Psoas muscle (tissue), 8 donors: ENCODE measurements around the gene PIP5K1B. TPM values are rescaled to one million over a fixed set of nuclear protein-coding genes. Genes with fewer than 3 reads are reported as not detected.

Experiments
- ATAC-seq, 4 donors: fragments of 200-7000 bp; cut with Tn5 transposase; one replicate each; pipeline ENCODE4 v1.9.1; 2020; ENCODE audit warnings: moderate library complexity in 3 of 4, mild to moderate bottlenecking in 2 of 4
- DNase-seq, 2 donors: peaks; one replicate each; pipeline ENCODE4 v3.0.0-alpha.2; 2020
- H3K27ac ChIP-seq: fragments of 200-600 bp; one replicate; pipeline ENCODE4 v1.8.0; 2022
- H3K27me3 ChIP-seq, 3 donors: fragments of 200-600 bp in 1 of 3; one replicate each; pipeline versions ENCODE4 v1.6.1 to v1.8.0; 2013 to 2022; ENCODE audit warnings: low read length in 2 of 3, mild to moderate bottlenecking in 2 of 3, moderate library complexity in 1 of 3; ENCODE audit not compliant: insufficient read depth in 3 of 3
- H3K36me3 ChIP-seq, 2 donors: fragments of 200-600 bp in 1 of 2; one replicate each; pipeline versions ENCODE4 v1.6.1 to v1.8.0; 2013 to 2022; ENCODE audit warnings: low read depth in 1 of 2, mild to moderate bottlenecking in 1 of 2, moderate library complexity in 1 of 2; ENCODE audit not compliant: insufficient read depth in 1 of 2
- H3K4me1 ChIP-seq: fragments of 200-600 bp; one replicate; pipeline ENCODE4 v1.8.0; 2022
- H3K4me3 ChIP-seq: fragments of 200-600 bp; one replicate; pipeline ENCODE4 v1.8.0; 2022; ENCODE audit warnings: mild to moderate bottlenecking
- H3K9me3 ChIP-seq: fragments of 200-600 bp; one replicate; pipeline ENCODE4 v1.8.0; 2022
- WGBS, 3 donors: extraction: QIAGEN DNeasy Blood & Tissue Kit; methylation state at CpG; one replicate each; pipeline versions ENCODE4 v1.1.6 to v1.1.7; 2013; 5-methylcytosine and 5-hydroxymethylcytosine counted together
- intact Hi-C, 2 donors: fragments of 100-400 bp; cut with DNase I; formaldehyde crosslinking; loops; one replicate each; pipeline versions ENCODE4 v1.11.0 to v1.14.2; 2022
- polyA plus RNA-seq, 3 donors: library from polyadenylated mRNA; stranded (reverse); fragments of 200-250 nt; gene quantifications; one replicate each; pipeline ENCODE4 v1.2.3, GENCODE V29; 2013
- total RNA-seq, 4 donors: library from RNA; stranded (reverse); fragmentation: NEBNext Ultra II Directional in 2 of 4; extraction: Animal tissue kit (Norgen Biotek cat#: 25700) in 2 of 4; gene quantifications; one replicate each; pipeline versions ENCODE4 v1.2.1 to v1.2.4, GENCODE V29; 2021 to 2023
- TF ChIP-seq, protein P1 (sequence below): fragments of 200-600 bp; IDR thresholded peaks from one replicate; pipeline ENCODE4 v1.8.0; 2022; ENCODE audit warnings: antibody characterized with exemption
- donor health status: healthy with polysubstance abuse.
- donor health status: DM: no; HTN: no; CAD: no; lungs with moderate emphysema.
- donor health status: Bipolar disorder and iron deficiency.
- donor health status: healthy.
- donor health status: DM: yes; HTN: yes; CAD: no.
- donor health status: DM: no; HTN: no; CAD: no.
- donor health status: DM: no; HTN: no; CAD: no.
- donor health status: DM: yes; HTN: yes; CAD: no.

Gene PIP5K1B
- total and polyA plus RNA-seq, 7 donors = 0.48 to 2.5 (median 1.7) TPM

GRCh38 chr9:69036799-69037198 lies 331.8 kb downstream of the PIP5K1B start:
- Histone ChIP-seq H3K9me3 (no peaks in the 10 kb centered on the region), H3K4me1 (no peaks in the 10 kb centered on the region), H3K4me3 (peak overlapping the region; percentile 92), H3K27me3 (no peaks in the 10 kb centered on the region), H3K36me3 (no peaks in the 10 kb centered on the region), H3K27ac (peak overlapping the region; percentile 92)
- ATAC-seq (no peak), DNase-seq (no peak)
- 53 to 67% (median 59%) methylated on average over 10 of the region's 10 CpGs for WGBS, 3 donors
- intact Hi-C loops = loop anchor here in 1 of 2 donors (5.0 kb wide), 1 partner anchor 156 kb away; no protein-coding TSS in a partner anchor
- TF ChIP-seq, protein P1, sequence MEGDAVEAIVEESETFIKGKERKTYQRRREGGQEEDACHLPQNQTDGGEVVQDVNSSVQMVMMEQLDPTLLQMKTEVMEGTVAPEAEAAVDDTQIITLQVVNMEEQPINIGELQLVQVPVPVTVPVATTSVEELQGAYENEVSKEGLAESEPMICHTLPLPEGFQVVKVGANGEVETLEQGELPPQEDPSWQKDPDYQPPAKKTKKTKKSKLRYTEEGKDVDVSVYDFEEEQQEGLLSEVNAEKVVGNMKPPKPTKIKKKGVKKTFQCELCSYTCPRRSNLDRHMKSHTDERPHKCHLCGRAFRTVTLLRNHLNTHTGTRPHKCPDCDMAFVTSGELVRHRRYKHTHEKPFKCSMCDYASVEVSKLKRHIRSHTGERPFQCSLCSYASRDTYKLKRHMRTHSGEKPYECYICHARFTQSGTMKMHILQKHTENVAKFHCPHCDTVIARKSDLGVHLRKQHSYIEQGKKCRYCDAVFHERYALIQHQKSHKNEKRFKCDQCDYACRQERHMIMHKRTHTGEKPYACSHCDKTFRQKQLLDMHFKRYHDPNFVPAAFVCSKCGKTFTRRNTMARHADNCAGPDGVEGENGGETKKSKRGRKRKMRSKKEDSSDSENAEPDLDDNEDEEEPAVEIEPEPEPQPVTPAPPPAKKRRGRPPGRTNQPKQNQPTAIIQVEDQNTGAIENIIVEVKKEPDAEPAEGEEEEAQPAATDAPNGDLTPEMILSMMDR = no peak

GRCh38 chr9:69040646-69041045 lies 335.6 kb downstream of the PIP5K1B start:
- H3K4me3 ChIP-seq = no peak overlapping the region
- no peaks in the 10 kb centered on the region for H3K27me3 ChIP-seq
- peaks cover 8% of the 10 kb centered on the region for H3K4me1 ChIP-seq
- H3K9me3 ChIP-seq = no peaks in the 10 kb centered on the region
- DNase-seq (no peak), ATAC-seq (no peak)
- TF ChIP-seq, protein P1 = no peak
- WGBS, 3 donors = 96 to 100% (median 100%) methylated on average over 2 of the region's 2 CpGs
- H3K36me3 ChIP-seq = no peaks in the 10 kb centered on the region
- intact Hi-C loops = no loop called here
- no peak overlapping the region for H3K27ac ChIP-seq

DNA sequence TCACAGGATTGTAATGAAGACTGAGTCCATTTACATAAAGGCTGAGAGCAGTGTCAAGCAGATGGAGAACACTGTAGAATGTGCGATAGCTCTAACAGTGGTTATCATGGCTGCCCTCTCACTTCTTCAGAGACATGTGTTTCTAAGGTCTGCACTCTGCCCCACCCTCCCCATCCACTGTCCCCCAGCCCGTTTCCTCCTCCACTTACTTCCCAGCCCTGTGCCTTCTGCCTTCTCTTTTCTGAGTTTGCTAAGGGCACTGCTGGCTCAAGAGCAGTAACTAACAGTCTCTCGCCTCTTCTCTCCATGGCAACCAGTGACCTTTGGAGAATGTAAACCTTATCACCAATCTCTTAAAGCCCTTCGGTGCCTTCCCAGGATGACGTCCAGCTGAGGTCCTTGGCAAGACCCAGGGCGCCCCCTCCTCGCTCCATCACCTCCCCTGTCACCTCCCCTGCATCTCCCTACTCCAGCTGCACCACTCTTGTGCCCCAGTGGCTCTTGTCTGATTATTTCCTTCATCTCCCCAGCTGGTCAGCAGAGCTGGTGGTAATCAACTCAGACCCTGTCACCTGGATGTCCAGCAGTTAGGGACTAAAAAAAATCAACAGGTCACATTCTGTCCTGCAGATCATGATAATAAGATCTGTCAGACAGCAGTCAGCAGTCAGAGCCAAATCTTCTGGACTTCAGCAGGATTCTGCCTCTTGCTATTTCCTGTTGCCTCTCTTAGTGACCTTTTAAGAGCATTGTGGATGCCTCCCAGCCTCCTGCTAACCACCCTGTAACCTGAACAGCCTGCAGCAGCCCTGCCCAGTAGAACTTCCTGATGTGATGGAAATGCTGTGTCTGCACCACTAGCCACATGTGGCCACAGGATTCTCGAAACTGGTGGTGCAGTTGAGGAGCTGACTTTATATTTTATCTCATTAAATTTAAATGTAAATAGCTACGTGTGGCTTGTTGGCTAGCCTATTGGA lies 339.5 kb downstream of the PIP5K1B start:
- Histone ChIP-seq H3K27me3 (no peaks in the 10 kb centered on the region), H3K9me3 (no peaks in the 10 kb centered on the region), H3K4me3 (no peak overlapping the region), H3K27ac (peak overlapping the region; percentile 5), H3K36me3 (peaks cover 0 to 33% of the 10 kb centered on the region in 2 donors), H3K4me1 (peaks cover 8% of the 10 kb centered on the region)
- TF ChIP-seq, protein P1 = no peak
- DNase-seq (no peak), ATAC-seq (peak; percentile 63 to 78 (median 76))
- intact Hi-C loops = no loop called here
- WGBS, 3 donors = 57 to 69% (median 64%) methylated on average over 9 of the region's 9 CpGs

DNA sequence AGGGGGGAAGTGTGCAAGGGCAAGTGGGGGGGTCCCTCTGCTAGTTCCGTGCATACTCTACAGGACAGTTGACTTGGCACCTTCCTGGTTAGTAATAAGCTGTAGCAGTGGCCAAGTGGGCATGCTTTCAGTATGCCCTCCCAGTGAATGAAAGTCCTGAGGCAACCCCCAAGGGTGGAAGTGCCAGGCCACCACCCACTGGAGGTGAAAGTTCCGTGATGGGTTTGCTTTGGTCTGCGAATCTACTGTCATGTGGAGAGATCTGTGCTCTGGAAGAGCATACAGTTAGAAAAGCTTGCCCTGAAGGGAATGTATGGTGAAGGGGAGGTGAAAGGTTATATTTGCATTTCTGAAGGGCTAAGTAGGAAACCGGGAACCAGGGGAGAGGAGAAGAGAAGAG lies 340.8 kb downstream of the PIP5K1B start:
- DNase-seq = no peak
- TF ChIP-seq, protein P1 = no peak
- no peak for ATAC-seq
- Histone ChIP-seq H3K4me3 (no peak overlapping the region), H3K36me3 (peaks cover 0 to 39% of the 10 kb centered on the region in 2 donors), H3K4me1 (peaks cover 8% of the 10 kb centered on the region), H3K27me3 (no peaks in the 10 kb centered on the region), H3K9me3 (no peaks in the 10 kb centered on the region), H3K27ac (no peak overlapping the region)
- intact Hi-C loops = no loop called here
- WGBS, 3 donors = 70 to 77% (median 74%) methylated on average over 4 of the region's 4 CpGs
